Karpas-422 (cell line): ENCODE measurements around the gene CNMD. TPM values are rescaled to one million over a fixed set of nuclear protein-coding genes. Genes with fewer than 3 reads are reported as not detected.
A peak's percentile ranks its signal among the peaks of the same experiment; 100 is the strongest.

Source experiments
- DNase-seq: peaks from one replicate; pipeline ENCODE4 v3.0.0-alpha.2; 2015
- H2AFZ ChIP-seq: fragments of 200-600 bp; sonication (generic); 2 replicates; pipeline ENCODE4 v1.6.1; 2014; ENCODE audit warnings: antibody characterized with exemption, low read length, mixed read lengths
- H3K27ac ChIP-seq: fragments of 200-600 bp; sonication (generic); 2 replicates; pipeline ENCODE4 v1.5.1; 2014; ENCODE audit warnings: mild to moderate bottlenecking, low read length, moderate library complexity
- H3K27me3 ChIP-seq: fragments of 200-600 bp; sonication (generic); 2 replicates; pipeline ENCODE4 v1.6.1; 2014; ENCODE audit warnings: low read length, mixed read lengths
- H3K36me3 ChIP-seq: fragments of 200-600 bp; sonication (generic); 2 replicates; pipeline ENCODE4 v1.6.1; 2014; ENCODE audit warnings: low read length, mixed read lengths; ENCODE audit not compliant: insufficient read depth
- H3K4me1 ChIP-seq: fragments of 200-600 bp; sonication (generic); 2 replicates; pipeline ENCODE4 v1.6.1; 2014; ENCODE audit warnings: mild to moderate bottlenecking, low read length, mixed read lengths
- H3K4me2 ChIP-seq: fragments of 200-600 bp; sonication (generic); 2 replicates; pipeline ENCODE4 v1.6.1; 2014; ENCODE audit warnings: low read length, low read depth, mild to moderate bottlenecking; ENCODE audit not compliant: poor library complexity, severe bottlenecking
- H3K4me3 ChIP-seq: fragments of 200-600 bp; sonication (generic); 2 replicates; pipeline ENCODE4 v1.5.1; 2014; ENCODE audit warnings: mild to moderate bottlenecking, antibody characterized with exemption, low read length, mixed read lengths
- H3K79me2 ChIP-seq: fragments of 200-600 bp; sonication (generic); 2 replicates; pipeline ENCODE4 v1.6.1; 2014; ENCODE audit warnings: mild to moderate bottlenecking, low read length, mixed read lengths
- H3K9ac ChIP-seq: fragments of 200-600 bp; sonication (generic); 2 replicates; pipeline ENCODE4 v1.6.0; 2014; ENCODE audit warnings: low read length
- H3K9me2 ChIP-seq: fragments of 200-600 bp; sonication (generic), shearing (Covaris generic); replicated peaks from 2 replicates; pipeline ENCODE4 v1.6.0; 2014; ENCODE audit warnings: mild to moderate bottlenecking, low read length, moderate library complexity; ENCODE audit not compliant: insufficient read depth
- H3K9me3 ChIP-seq: fragments of 300-700, 200-600 bp; sonication (generic); 2 replicates; pipeline ENCODE4 v1.6.1; 2014; ENCODE audit warnings: low read length, mixed read lengths
- H4K20me1 ChIP-seq: fragments of 200-600 bp; sonication (generic); 2 replicates; pipeline ENCODE4 v1.6.1; 2014; ENCODE audit warnings: mild to moderate bottlenecking, antibody characterized with exemption, low read length, low read depth; ENCODE audit not compliant: insufficient read depth
- total RNA-seq: library from RNA; depleted of rRNA; stranded (reverse); fragments of >200 nt; shearing (Covaris generic); gene quantifications from 2 replicates; pipeline ENCODE4 v1.2.3, GENCODE V29; 2014; ENCODE audit warnings: low replicate concordance

CNMD gene
- total RNA-seq, 1 experiment from 2014 or later = not detected

DNA sequence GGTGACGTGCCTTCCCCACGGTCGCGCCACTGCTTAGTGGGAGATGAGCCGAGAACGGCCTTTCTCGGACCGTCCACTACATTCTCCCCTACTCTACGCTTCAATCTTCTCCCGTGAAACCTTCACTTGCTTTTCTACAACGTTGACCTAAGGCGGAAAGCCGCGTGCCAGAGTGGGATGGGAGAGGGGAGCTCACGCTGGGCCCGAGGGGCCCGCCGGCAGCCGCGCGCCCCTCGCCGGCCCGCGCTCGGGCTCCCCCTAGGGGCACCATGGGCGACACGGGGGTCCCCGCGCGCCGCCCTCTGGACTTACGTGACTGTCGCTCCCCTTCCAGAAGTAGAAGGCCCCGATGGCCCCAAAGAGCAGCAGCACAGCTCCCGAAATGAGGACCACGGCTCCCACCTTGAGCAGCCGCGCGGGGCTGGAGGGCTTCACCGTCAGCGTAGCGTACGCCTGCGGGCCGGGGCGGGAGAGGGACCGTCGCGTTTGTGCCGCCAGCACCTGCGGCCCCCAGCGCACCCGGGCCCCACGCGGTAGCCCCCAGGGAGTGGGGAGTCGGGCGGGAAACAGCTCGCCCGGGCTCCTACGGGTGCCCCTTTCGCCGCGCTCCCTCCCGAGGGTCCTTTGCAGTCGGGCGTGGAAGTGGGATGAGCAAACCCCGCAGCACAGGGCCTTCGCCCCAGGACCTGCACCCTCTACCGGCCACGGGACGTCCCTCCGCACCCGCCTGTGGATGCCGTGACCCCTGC lies 727 bp downstream of the CNMD start:
- H3K27me3 ChIP-seq = no peaks in the 10 kb centered on the region
- no peak overlapping the region for H2AFZ ChIP-seq
- no peak overlapping the region for H3K4me3 ChIP-seq
- no peaks in the 10 kb centered on the region for H3K9me2 ChIP-seq
- no peaks in the 10 kb centered on the region for H3K79me2 ChIP-seq
- H3K4me2 ChIP-seq = no peak overlapping the region
- H4K20me1 ChIP-seq = no peaks in the 10 kb centered on the region
- H3K4me1 ChIP-seq = peaks cover 17% of the 10 kb centered on the region
- H3K9ac ChIP-seq = no peak overlapping the region
- no peak overlapping the region for H3K27ac ChIP-seq
- no peaks in the 10 kb centered on the region for H3K36me3 ChIP-seq
- H3K9me3 ChIP-seq = no peaks in the 10 kb centered on the region
- no peak for DNase-seq

DNA sequence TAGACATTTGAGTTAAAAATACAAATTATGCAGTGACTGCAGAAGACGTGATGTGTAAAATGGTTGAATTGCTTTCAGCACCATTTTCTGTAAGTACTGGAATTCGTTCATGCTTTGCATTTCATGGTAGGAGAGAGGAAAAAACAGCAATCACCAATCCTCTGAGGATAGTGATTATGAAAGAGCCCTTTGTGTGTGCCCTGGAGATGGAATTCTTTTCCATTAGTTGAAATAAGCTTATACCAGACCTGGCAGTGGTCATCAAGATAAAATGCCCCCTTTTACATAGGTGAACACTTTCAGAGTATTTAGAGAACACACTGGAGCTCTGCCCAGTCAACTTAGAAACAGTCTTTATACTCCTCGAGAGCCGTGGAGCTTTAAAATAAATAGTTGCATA lies 1.7 kb downstream of the CNMD start:
- no peak for DNase-seq
- no peaks in the 10 kb centered on the region for H3K9me2 ChIP-seq
- no peaks in the 10 kb centered on the region for H3K27me3 ChIP-seq
- no peaks in the 10 kb centered on the region for H3K9me3 ChIP-seq
- H2AFZ ChIP-seq = no peak overlapping the region
- peak overlapping the region; percentile 16 for H3K4me2 ChIP-seq
- H3K79me2 ChIP-seq = no peaks in the 10 kb centered on the region
- no peak overlapping the region for H3K9ac ChIP-seq
- peaks cover 17% of the 10 kb centered on the region for H3K4me1 ChIP-seq
- no peaks in the 10 kb centered on the region for H3K36me3 ChIP-seq
- no peaks in the 10 kb centered on the region for H4K20me1 ChIP-seq
- H3K27ac ChIP-seq = no peak overlapping the region
- H3K4me3 ChIP-seq = peak overlapping the region; percentile 7; the same call in 1 of the 2 replicates

GRCh38 chr13:52737451-52737850 lies 2.2 kb downstream of the CNMD start:
- Histone ChIP-seq H3K36me3 (no peaks in the 10 kb centered on the region), H3K4me3 (peak overlapping the region; percentile 7; the same call in 1 of the 2 replicates), H4K20me1 (no peaks in the 10 kb centered on the region), H3K4me1 (peaks cover 17% of the 10 kb centered on the region), H3K27me3 (no peaks in the 10 kb centered on the region), H3K9me3 (no peaks in the 10 kb centered on the region), H3K27ac (no peak overlapping the region), H3K4me2 (peak overlapping the region; percentile 16), H3K9me2 (no peaks in the 10 kb centered on the region), H3K79me2 (no peaks in the 10 kb centered on the region), H2AFZ (no peak overlapping the region), H3K9ac (no peak overlapping the region)
- no peak for DNase-seq

GRCh38 chr13:52736891-52737290 lies 2.7 kb downstream of the CNMD start:
- H2AFZ ChIP-seq = no peak overlapping the region
- no peaks in the 10 kb centered on the region for H3K9me3 ChIP-seq
- H3K4me2 ChIP-seq = no peak overlapping the region
- no peak overlapping the region for H3K4me3 ChIP-seq
- H3K4me1 ChIP-seq = peaks cover 17% of the 10 kb centered on the region
- no peaks in the 10 kb centered on the region for H3K36me3 ChIP-seq
- no peak overlapping the region for H3K27ac ChIP-seq
- no peaks in the 10 kb centered on the region for H3K79me2 ChIP-seq
- H3K9me2 ChIP-seq = no peaks in the 10 kb centered on the region
- no peaks in the 10 kb centered on the region for H3K27me3 ChIP-seq
- no peak for DNase-seq
- H4K20me1 ChIP-seq = no peaks in the 10 kb centered on the region
- no peak overlapping the region for H3K9ac ChIP-seq

GRCh38 chr13:52734075-52734623 lies 5.5 kb downstream of the CNMD start:
- peaks cover 20% of the 10 kb centered on the region for H3K4me1 ChIP-seq
- H3K4me3 ChIP-seq = no peak overlapping the region
- H3K9ac ChIP-seq = no peak overlapping the region
- H3K79me2 ChIP-seq = no peaks in the 10 kb centered on the region
- H3K9me3 ChIP-seq = no peaks in the 10 kb centered on the region
- H3K36me3 ChIP-seq = no peaks in the 10 kb centered on the region
- H4K20me1 ChIP-seq = no peaks in the 10 kb centered on the region
- H2AFZ ChIP-seq = no peak overlapping the region
- H3K9me2 ChIP-seq = no peaks in the 10 kb centered on the region
- H3K27ac ChIP-seq = no peak overlapping the region
- no peaks in the 10 kb centered on the region for H3K27me3 ChIP-seq
- H3K4me2 ChIP-seq = no peak overlapping the region
- no peak for DNase-seq

GRCh38 chr13:52726258-52726657 lies 13.4 kb downstream of the CNMD start:
- Histone ChIP-seq H3K9me3 (no peaks in the 10 kb centered on the region), H3K4me1 (peaks cover 10% of the 10 kb centered on the region), H3K9me2 (no peaks in the 10 kb centered on the region), H3K79me2 (no peaks in the 10 kb centered on the region), H3K36me3 (no peaks in the 10 kb centered on the region), H3K4me3 (no peak overlapping the region), H3K27ac (no peak overlapping the region), H2AFZ (no peak overlapping the region), H4K20me1 (no peaks in the 10 kb centered on the region), H3K9ac (no peak overlapping the region), H3K4me2 (no peak overlapping the region), H3K27me3 (no peaks in the 10 kb centered on the region)
- no peak for DNase-seq

DNA sequence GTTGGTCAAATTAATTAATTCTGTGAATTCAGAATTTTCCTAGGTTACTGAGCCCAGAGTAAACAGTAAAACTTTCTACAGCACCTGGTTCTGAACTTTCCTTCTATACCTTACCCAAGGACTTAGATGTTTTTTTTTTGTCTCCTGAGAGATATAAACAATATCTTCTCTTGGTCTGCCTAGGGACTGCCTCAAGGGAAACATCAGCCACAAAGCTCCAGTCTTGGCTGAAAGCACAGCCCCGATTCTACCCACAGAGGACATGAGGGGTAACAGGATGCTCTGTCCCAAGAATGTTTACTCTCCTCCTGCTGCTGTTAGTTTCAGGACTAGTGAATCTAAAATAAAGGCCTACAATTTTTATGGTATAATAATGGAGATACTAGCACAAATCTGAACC lies 14.3 kb downstream of the CNMD start:
- Histone ChIP-seq H3K27me3 (no peaks in the 10 kb centered on the region), H3K9ac (no peak overlapping the region), H3K79me2 (no peaks in the 10 kb centered on the region), H3K4me2 (no peak overlapping the region), H2AFZ (no peak overlapping the region), H3K9me2 (no peaks in the 10 kb centered on the region), H3K9me3 (no peaks in the 10 kb centered on the region), H4K20me1 (no peaks in the 10 kb centered on the region), H3K4me1 (peaks cover 10% of the 10 kb centered on the region), H3K36me3 (no peaks in the 10 kb centered on the region), H3K27ac (no peak overlapping the region), H3K4me3 (no peak overlapping the region)
- no peak for DNase-seq

- no peaks in the 10 kb centered on the region for H3K9me2 ChIP-seq
- H3K27me3 ChIP-seq = no peaks in the 10 kb centered on the region
- no peaks in the 10 kb centered on the region for H3K79me2 ChIP-seq
- DNase-seq = no peak
- no peak overlapping the region for H3K4me3 ChIP-seq
- no peaks in the 10 kb centered on the region for H3K4me1 ChIP-seq
- no peak overlapping the region for H3K9ac ChIP-seq
- H3K4me2 ChIP-seq = no peak overlapping the region
- H3K9me3 ChIP-seq = no peaks in the 10 kb centered on the region
- no peaks in the 10 kb centered on the region for H4K20me1 ChIP-seq
- H2AFZ ChIP-seq = no peak overlapping the region
- no peaks in the 10 kb centered on the region for H3K36me3 ChIP-seq
- H3K27ac ChIP-seq = no peak overlapping the region
Measured at GRCh38 chr13:52723181-52723580, 16.4 kb downstream of the CNMD start.
